Gastrocnemius medialis (tissue), 4 donors: Measurements from ENCODE around the gene IGF2BP2.

ENCODE experiments used
- CTCF ChIP-seq, 5 experiments: fragments of 450-650 bp in 3 of 5; fragments of 200-600 bp in 2 of 5; sonication (generic) in 2 of 5; IDR thresholded peaks in 4 of 5; conservative IDR thresholded peaks in 1 of 5; 1 replicate in 4 of 5; 2 replicates in 1 of 5; pipeline ENCODE4 v1.5.1; 2016 to 2019; ENCODE audit warnings: antibody characterized with exemption in 5 of 5, mild to moderate bottlenecking in 3 of 5, moderate library complexity in 3 of 5
- POLR2A ChIP-seq, 2 donors: fragments of 450-650 bp; IDR thresholded peaks; one replicate each; pipeline ENCODE4 v1.6.1; 2017; ENCODE audit warnings: antibody characterized with exemption in 2 of 2, mild to moderate bottlenecking in 2 of 2, moderate library complexity in 2 of 2

DNA sequence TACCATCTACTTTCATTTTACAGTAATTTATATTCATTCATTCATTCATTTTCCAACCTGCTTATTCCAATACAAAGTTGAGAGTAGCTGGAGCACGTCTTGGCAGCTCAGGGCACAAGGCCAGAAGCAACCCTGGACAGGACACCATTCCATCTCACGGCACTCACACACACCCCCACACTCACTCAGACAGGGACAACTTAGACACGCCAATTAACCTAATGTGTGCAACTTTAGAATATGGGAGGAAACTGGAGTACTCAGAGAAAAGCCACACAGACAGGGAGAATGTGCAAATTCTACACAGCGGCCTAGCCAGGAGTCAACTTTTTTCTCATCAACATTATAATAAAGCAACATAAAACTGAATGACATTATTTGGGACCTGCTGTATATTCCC, 46.7 kb downstream of the IGF2BP2 start:
- TF ChIP-seq CTCF (IDR thresholded peaks at IDR 0.05 in 4 of 5, conservative IDR thresholded peaks at IDR 0.05 in 1 of 5): no peak
- no peak for TF ChIP-seq POLR2A (IDR thresholded peaks at IDR 0.05)
